Hepatic stellate cell (primary cell): ENCODE measurements around the gene POLRMT.
A peak's percentile ranks its signal among the peaks of the same experiment; 100 is the strongest.

Experiments
- DNase-seq: peaks from one replicate; pipeline ENCODE4 v3.0.0; 2011; ENCODE audit warnings: low spot score

The POLRMT gene

DNA sequence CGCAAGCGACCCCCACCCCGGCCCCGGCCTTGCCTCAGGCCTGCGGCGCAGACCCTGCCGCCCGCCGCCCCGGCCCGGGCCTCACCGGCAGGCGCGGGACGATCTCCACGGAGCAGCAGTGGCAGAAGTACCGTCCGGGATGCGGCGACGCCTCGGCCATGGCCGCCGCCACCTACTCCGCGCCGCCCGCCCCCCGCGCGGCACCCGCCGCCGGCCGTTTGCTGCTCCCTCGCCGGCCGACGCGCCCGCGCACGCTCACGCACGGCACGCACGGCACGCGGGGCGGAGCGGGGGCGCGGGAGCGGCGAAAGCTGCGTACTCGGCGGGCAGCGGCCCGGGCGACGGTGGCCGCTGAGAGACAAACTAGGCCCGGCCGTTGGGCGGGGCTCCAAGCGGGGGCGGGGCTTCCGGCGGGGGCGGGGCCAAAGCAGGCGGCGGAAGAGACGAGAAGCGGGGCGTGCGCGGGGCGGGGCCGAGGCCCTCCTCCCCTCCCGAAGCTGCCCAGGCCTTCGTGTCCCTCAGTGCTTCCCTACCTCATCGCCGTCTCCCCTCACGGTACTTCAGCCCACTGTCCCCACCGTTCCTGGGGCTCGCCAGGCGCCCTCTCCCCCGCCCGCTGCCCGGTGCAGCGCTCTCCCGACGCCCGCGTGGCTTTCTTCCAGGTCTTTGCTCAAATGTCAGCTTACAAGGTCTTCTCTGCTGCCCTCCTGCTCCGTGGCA is 29.8 kb upstream of the POLRMT start, which contains the start of gene RNF126:
Gene RNF126, minus strand, starts transcription at position 253 of the 720 bp plus-strand sequence. Its CDS starts 93 bp downstream, at position 160.
- peak; percentile 97 for DNase-seq

DNA sequence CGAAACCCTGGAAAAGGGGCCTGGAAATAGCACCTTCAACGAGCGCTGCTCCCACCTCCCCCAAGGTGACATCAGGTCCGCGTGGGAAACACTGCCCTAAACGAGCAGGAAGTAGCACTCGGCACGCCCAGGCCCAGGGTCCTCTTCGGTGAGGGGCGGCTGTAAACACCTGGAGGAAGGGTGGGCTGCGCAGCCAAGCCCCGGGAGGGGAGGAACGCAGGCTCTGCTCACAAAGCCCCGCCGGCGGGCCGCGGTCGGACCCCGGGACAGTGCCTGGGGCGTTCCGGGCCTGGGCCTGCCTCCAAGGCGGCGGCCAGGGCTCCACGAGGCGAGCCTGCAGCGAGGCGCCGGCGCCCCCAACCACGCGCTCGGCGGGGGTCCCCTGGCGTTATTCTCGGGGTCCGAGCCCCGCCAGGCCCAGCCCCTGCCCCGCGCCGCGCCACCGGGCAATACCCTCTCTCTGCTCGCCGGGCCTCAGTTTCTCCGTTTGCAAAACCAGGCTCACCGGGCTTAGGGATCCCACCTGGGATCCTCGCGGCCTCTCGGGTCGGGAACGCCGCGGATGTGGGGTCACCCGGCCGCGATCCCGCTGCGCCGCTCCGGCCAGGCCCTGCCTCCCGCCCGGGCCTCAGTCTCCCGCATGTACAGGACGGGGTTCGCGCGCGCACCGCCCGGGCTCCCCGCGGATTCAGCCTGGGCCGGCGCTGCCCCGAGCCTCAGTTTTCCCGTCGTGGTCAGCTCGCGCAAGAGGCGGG is 29.0 kb upstream of the POLRMT start:
- DNase-seq: peak; percentile 60

DNA sequence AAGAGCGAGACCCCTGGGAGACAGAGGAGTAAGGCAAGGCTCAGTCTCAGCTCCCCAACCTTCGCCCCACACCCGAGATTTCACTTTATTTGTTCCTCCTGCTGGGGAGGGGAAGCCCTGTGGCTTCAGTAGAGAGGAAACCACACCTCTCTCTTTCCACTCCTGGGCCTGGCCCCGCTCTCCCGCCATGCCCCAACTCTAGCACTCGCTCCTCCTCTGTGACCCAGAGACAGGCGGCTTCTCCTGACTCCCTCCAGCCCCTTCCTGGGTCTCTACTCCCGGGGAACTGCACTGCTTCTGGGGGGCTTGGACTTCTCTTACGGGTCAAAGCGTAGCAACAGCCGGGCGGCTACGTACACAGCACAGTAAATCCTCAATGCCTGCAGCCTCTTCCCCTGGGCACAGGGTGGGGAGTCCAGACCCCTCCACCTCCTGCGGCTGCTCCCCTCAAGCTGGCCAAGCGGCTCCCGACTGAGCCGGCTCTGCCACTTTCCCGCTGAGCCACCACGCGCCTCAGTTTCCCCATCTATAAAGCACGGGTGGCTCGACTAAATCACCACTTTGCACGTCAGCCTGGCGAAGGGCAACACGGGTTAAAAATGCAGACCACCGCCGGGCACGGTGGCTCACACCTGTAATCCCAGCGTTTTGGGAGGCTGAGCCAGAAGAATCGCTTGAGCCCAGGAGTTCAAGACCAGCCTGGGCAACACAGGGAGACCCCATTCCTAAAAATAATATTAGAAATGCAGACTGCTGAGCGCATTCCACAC is 28.3 kb upstream of the POLRMT start:
- peak; percentile 71 for DNase-seq

DNA sequence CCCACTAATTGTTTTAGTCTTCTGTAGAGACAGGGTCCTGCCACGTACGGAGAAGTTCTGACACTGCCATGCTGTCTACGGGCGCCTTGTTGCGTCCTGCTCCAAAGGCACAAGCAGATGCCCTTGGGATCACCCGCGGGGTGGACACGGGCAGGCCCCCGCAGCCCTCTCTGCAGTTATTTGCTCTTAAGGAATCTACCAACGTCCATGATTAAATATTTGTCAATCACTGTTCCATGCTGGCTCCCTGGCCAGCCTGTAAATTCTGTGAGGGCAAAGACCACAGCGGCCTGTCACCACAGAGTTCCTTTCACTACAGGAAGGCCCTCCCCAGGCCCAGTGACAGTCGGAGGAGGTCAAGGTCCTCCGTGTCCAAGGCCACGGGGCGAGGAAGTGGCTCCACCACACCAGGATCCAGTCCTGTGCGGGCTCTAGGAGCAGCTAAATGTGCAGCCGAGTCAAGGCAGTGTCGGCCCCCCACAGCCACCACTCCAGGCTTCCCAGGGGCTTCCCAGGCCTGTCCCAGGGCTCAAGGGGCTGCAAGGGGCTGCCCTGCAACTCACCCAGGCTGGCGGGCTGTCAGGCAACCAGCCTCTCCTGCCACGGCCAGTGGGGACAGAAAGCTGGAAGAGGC is 27.6 kb upstream of the POLRMT start:
- DNase-seq: no peak

DNA sequence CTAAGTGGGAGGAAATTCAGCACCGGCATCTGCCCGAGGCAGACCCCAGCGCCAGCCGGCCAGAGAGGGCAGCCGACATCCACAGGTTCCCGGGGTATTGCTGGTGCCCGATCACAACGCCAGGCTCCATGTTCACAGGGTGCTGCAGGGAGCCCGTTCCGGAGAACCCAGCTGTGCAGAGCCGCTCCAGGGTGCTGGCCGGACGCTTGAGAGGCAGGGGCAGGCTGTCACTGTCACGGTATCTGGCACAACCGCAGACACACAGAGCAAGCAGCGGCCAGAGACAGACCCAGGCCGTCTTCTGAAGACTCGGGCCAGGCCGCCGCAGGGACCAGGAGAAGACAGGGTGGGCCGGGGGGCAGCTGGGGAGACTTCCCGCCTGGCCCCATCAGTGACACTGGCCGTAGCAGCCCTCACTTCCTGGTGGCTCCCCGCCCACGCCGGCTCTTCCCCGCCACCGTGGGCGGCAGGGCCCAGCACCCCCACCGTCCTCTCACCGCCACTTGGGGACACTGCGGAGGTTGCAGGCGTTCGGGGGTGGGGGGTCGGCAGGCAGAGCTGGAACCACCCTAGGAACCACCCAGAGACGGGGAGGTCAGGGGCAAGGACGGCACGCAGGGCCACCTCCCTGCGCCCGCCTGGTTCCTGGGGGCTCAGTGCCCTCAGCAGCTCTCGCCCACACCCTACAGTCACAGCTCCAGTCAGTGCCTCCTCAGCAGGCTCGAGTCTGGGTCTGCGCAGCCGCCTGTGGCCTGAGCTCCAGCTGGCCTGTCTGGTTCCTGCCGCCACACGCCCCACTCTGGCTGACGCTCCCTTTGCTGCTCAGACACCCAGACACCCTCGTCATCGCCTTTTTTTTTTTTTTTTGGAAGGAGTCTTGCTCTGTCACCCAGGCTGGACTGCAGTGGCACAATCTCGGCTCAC is 25.8 kb upstream of the POLRMT start:
- DNase-seq: peak; percentile 92

DNA sequence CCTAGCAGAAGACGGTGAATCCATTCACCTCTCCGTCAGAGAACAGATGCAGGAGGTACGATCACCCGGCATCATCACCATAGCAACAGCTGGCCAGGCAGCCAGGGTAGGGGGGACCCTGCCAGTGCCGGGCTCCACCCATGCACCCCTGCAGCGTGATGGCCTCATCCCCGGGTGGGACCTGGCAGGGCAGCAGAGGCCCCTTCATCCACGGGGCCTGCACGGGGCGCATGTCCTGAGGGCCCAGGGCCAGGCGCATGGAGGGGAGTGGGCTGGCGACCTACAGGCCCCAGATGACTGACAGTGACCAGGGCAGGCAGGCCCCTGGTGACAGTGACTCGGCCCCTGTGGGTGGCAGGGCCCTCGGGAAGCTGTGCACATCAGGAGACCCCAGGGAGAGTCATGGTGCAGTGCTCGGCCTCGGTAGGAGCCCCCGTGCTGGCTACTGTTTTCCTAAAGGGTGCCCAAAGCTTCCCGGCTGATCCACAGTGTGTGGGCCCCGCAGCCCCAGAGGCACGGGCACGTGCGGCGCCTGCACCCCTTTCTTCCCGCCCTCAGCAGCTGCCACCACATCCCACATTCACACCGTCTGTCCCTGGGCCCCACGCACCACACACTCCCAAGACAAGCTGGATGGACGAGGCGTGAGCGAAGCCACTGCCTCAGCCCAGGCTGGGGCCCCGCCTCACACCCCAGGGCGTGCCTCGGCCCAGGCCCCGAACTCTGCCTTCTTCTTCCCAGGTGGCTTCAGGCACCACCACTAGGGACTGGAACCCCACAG is 24.9 kb upstream of the POLRMT start:
- no peak for DNase-seq

DNA sequence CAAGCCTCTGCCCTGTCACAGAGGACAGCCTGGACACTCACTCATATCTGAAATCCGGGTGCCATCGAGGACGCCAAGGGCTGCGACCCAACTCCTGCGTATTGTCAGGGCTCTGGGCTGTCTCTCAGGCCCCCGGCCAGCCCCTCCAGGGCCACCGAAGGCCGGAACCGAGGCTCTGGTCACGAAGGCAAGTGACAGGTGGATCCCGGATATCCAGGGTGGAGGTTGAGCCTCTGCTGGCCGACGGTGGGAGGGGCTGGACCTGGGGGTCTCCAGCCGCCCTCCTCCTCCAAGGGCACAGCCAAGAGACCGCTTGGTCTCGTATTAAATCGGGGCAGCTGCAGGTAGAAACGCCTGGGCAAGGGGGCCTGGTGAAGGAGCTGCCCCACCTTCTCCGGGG is 24.3 kb upstream of the POLRMT start:
- DNase-seq: no peak

DNA sequence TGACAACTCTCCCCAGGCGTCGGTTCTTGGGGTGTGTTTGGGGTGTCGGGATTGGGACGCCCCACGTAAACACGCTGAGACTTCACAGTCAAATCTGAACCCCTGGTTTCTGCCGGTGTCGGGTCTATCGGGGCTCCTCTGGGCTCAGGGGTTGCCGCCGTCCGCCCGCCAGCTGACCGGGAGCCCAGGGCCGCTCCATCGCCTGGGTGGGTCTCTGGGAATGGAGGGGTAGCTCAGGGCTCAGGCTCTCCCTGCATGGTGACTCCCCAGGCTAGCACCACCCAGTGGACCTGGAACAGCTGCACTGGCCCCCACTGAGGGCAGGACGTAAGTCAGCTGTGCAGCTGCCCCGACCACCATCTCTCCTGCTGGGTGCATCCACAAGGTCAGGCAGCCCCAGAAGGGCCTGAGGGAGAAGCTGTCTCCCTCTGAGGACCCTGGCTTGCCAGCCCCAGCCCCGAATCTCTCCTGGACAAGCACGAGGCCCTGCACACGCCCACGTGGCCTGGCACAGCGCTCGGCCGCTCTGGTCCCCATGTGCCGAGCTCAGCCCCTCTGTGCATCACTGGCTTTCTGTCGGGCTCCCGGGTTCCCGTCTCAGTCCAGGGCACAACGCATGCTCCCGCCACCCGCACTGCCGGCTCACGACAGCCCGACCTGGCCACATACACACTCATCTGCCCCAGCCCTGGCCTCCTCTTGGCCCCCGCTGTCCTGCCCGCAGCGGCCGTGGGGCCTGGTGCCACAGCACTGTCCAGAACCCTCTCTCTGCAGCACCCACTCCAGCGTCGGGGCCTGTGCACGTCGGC is 23.6 kb upstream of the POLRMT start:
- no peak for DNase-seq

DNA sequence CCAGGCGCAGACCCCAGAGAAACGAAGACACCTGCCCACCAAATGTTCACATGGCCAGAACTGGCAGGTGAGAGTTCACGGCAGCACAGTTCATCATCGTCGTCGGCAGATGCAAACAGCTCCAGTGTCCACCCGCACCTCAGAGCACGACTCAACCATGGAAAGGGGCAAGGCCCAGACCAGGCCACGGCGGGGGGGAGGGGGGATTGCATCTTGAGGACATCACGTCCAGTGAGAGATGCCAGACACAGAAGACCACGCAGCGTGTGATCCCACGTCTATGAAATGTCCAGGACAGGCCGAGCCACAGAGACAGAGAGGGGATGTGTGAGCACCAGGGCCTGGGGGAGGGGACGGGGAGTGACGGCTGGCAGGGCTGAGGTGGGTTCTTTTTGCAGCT is 22.4 kb upstream of the POLRMT start:
- DNase-seq: no peak

DNA sequence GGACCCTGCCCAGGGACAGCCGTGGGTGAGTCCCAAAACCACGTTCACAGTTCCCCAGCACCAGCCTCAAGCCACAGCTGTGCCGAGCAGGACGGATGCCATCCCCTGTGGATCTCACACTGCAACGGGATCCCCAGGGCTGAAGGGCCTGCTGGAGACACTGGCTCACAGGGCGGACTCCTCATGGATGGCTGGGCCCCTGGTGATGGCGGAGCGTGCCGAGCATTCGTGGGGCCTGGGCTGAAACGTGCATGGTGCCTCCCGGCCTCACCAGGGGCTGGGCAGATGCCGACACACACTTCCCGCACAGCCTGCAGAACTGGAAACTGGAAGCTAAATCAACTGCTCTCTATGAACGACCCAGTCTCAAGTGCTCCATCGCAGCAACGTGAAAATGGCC is 20.1 kb upstream of the POLRMT start:
- no peak for DNase-seq

DNA sequence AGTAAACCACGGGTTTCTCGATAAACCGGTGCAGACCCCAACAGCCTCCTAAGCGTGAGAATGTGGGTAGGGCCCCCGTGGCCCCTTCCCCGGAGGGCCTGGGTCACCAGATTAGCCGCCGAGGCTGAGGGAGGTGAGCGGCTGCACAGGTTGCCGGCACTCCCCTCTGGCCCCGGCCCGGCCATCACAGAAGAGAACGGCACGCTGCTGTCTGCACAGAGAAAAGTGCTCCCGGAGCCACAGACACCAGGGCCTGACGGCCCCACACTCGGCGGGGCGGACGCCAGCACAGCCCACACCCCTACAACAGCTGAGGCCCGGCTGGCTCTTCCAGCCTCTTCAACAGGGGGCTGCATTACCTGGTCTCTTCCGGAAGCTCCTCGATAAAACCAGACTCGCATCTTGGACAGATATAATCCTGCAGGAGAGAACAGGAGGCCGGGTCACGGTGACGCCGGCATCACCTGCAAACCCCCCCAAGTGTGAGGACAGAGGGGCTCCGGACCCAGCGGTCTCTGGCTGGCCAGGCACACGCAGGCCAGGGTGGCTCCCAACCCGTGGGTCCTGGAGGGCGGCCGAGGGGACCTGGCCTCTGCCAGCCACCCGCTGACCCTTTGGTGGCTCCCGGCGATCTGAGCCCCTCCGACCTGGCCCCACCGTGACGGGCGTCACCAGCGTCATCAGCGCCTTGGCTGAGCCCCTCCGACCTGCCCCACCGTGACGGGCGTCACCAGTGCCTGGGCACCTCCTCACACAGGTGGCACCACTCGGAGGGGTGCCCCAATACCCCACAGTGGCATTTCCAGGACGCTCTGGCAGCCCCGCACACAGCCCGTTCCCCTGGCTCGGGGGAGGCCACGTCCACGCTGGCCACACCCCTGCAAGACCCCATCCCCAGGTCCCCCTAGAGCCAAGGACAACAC is 19.4 kb upstream of the POLRMT start:
- DNase-seq: no peak

DNA sequence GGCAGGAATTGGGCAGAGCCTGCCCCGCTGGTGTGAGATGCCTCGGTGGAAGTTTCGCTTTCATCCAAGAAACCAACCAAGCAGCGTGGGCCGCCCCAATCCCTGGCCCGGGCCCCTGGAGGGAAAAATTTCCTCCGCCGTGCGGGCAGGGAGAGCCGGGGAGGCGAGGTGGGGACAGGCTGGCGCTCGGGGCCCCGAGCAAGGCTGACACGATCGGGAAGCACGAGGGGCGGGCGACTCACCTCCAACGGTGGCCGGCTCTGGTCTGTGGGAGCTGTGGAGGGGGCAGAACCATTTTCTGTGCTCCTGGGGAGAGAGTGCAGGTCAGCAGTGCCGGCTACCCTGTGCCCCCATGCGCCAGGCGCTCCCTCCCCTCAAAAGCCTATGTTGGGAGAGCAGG is 18.7 kb upstream of the POLRMT start:
- no peak for DNase-seq

DNA sequence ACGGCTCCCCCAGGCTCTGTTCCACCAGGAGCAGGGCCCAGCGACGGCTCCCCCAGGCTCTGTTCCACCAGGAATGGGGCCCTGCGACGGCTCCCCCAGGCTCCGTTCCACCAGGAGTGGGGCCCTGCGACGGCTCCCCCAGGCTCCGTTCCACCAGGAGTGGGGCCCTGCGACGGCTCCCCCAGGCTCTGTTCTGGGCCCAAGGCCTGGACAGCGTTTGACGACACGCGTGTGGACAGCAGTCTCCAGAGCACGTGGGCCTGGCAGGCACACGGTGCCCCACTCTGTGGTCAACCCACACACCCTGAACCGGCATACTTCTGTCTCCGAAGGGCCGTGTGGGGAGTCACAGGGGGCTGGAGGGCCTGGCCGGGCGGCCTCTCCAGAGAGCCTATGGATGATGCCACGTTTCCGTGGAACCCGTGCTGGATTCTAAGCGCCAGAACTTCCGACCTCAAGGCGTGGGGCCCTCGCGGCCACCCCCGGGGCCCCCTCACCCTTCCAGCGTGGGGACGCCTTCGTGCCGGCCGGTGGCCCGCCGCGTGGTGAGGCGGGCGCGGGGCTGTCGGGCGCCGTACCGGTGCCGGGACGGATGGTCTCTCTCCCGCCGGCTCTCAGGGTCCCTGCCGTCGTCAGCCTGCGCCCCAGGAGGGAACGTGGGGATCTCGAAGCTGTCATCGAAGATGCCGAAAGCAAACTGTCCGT is 17.9 kb upstream of the POLRMT start:
- no peak for DNase-seq

DNA sequence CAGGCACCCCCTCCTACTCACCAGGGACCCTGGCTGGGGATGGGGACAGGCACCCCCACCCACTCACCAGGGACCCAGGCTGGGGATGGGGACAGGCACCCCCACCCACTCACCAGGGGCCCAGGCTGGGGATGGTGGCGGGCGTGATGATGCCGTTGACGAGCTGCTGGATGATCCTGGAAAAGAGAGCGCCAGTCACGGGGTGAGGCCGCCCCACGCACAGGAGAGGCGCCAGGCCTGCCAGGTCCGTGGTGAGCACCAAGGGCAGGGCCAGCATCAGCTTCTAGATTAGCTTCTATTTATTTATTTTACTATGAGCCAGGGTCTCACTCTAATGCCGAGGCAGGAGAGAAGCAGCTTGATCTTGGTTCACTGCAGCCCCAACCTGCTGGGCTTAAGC is 16.8 kb upstream of the POLRMT start:
- DNase-seq: no peak

DNA sequence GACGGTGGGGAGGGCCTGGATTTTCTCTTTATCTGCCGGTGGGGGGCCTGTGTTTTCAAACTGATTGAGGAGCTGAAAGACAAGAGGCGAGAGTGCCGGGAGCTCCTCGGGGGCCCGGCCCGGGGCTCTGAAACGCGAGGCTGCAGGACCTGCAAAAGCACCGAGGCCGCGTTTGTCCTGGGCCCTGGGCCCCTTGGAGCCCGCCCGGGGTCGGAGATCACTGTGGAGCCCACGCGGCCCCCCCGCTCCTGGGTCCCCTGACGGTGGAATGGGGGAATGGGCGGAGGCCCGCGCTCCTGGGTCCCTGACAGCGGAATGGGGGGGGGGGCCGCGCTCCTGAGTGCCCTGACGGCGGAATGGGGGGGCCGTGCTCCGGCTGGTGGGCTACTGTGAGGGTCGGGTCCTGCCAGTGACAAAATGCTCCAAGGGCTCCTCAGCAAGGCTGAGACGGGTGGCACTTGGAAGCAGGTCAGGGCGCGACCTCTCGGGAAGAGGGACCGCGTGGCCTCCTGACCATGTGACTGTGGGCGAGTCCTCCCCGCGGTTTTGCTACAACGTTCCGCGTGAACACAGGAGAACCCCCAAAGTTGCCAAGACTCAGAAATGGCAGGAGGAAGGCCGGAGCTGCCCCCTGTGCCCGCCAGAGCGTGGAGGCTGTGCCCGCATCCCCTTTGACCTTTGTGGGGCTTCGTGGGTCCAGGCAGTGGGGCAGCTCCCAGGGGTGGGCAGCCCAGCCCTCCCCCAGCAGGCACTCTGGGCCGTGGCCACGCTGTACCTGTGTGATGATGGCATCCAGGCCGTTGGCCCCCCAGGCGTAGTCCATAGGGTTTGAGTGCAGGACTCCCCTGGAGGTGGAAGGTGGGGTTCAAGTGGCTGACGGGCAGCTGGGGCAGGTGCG is 15.8 kb upstream of the POLRMT start:
- DNase-seq: no peak

DNA sequence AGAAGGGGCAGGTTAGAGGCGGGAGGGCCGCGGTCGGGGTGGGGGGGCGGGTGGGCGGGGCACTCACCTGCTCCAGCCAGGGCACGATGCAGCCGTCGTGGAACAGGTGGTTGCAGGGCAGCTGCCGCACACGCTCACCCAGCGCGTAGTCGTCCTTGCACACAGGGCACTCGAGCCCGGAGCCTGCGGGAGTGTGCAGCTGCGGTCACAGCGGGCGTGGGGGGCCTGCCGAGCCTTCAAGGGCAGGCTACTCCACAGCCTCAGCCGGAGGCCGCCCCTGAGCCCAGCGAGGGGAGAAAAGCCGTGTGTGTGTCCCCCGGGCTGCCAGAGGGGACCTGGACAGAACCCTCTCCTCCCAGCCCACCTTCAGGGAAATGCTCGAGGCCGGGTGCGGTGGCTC is 15.0 kb upstream of the POLRMT start:
- no peak for DNase-seq
